ENCODE data around the gene ZFPM1.

DNA sequence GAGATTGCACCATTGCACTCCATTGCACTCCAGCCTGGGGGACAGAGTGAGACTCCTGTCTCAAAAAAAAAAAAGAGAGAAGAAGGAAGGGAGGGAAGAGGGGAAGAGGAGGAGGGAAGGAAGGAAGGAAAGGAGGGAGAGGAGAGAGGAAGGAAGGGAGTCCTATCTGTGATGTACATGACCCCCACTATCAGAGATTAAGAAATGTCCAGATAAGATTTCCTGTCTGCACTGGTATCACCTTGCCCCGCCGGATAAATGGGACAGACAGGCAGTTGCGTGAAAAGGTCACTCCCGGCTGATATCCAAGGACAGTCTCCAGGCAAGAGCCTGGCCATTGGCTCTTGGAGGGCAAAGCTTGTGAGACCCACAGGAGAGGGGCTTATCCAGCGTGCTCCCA, 5.2 kb upstream of the ZFPM1 start:
- TF ChIP-seq, protein P1, sequence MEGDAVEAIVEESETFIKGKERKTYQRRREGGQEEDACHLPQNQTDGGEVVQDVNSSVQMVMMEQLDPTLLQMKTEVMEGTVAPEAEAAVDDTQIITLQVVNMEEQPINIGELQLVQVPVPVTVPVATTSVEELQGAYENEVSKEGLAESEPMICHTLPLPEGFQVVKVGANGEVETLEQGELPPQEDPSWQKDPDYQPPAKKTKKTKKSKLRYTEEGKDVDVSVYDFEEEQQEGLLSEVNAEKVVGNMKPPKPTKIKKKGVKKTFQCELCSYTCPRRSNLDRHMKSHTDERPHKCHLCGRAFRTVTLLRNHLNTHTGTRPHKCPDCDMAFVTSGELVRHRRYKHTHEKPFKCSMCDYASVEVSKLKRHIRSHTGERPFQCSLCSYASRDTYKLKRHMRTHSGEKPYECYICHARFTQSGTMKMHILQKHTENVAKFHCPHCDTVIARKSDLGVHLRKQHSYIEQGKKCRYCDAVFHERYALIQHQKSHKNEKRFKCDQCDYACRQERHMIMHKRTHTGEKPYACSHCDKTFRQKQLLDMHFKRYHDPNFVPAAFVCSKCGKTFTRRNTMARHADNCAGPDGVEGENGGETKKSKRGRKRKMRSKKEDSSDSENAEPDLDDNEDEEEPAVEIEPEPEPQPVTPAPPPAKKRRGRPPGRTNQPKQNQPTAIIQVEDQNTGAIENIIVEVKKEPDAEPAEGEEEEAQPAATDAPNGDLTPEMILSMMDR (conservative IDR thresholded peaks at IDR 0.05; ENCODE audit: low read depth in 2 of 2): no peak
- TF ChIP-seq EZH2 (IDR thresholded peaks at IDR 0.05; ENCODE audit: low read depth, unreplicated experiment) (no peak), POLR2AphosphoS5 (IDR thresholded peaks at IDR 0.05; ENCODE audit: low read depth) (no peak), EZH2phosphoT487 (IDR thresholded peaks at IDR 0.05; ENCODE audit: unreplicated experiment) (no peak), CREB1 (CRISPR knock-in tag; IDR thresholded peaks at IDR 0.05; ENCODE audit: low read depth) (no peak)
- TF ChIP-seq, protein P2, sequence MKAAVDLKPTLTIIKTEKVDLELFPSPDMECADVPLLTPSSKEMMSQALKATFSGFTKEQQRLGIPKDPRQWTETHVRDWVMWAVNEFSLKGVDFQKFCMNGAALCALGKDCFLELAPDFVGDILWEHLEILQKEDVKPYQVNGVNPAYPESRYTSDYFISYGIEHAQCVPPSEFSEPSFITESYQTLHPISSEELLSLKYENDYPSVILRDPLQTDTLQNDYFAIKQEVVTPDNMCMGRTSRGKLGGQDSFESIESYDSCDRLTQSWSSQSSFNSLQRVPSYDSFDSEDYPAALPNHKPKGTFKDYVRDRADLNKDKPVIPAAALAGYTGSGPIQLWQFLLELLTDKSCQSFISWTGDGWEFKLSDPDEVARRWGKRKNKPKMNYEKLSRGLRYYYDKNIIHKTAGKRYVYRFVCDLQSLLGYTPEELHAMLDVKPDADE (IDR thresholded peaks at IDR 0.05): no peak
- TF ChIP-seq, protein P3, sequence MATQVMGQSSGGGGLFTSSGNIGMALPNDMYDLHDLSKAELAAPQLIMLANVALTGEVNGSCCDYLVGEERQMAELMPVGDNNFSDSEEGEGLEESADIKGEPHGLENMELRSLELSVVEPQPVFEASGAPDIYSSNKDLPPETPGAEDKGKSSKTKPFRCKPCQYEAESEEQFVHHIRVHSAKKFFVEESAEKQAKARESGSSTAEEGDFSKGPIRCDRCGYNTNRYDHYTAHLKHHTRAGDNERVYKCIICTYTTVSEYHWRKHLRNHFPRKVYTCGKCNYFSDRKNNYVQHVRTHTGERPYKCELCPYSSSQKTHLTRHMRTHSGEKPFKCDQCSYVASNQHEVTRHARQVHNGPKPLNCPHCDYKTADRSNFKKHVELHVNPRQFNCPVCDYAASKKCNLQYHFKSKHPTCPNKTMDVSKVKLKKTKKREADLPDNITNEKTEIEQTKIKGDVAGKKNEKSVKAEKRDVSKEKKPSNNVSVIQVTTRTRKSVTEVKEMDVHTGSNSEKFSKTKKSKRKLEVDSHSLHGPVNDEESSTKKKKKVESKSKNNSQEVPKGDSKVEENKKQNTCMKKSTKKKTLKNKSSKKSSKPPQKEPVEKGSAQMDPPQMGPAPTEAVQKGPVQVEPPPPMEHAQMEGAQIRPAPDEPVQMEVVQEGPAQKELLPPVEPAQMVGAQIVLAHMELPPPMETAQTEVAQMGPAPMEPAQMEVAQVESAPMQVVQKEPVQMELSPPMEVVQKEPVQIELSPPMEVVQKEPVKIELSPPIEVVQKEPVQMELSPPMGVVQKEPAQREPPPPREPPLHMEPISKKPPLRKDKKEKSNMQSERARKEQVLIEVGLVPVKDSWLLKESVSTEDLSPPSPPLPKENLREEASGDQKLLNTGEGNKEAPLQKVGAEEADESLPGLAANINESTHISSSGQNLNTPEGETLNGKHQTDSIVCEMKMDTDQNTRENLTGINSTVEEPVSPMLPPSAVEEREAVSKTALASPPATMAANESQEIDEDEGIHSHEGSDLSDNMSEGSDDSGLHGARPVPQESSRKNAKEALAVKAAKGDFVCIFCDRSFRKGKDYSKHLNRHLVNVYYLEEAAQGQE (IDR thresholded peaks at IDR 0.05; ENCODE audit: unreplicated experiment): no peak

All from GM23338 (cell line).